OCI-LY1 (cell line): Measurements from ENCODE around the gene GNG7.
"Not testable (repeated sequence)": the region's sequence is repeated elsewhere in the genome, so short reads cannot be mapped to it uniquely, and the experiment has no call there.

Source experiments
- H2AFZ ChIP-seq: fragments of 200-600 bp; sonication (generic), shearing (Covaris generic); 2 replicates; pipeline ENCODE4 v1.6.0; 2014; ENCODE audit warnings: antibody characterized with exemption, mild to moderate bottlenecking, low read length
- H3F3A ChIP-seq: fragments of 200-600 bp; sonication (generic), shearing (Covaris generic); 2 replicates; pipeline ENCODE4 v1.6.0; 2014; ENCODE audit warnings: mild to moderate bottlenecking, antibody characterized with exemption, low read length, moderate library complexity; ENCODE audit not compliant: insufficient read depth
- H3K27ac ChIP-seq: fragments of 200-600 bp; sonication (generic); 2 replicates; pipeline ENCODE4 v1.5.1; 2014; ENCODE audit warnings: low read length, mixed run types, mild to moderate bottlenecking, low read depth; ENCODE audit not compliant: poor library complexity, severe bottlenecking
- H3K27me3 ChIP-seq: fragments of 200-600 bp; sonication (generic); 2 replicates; pipeline ENCODE4 v1.6.0; 2014; ENCODE audit warnings: antibody characterized with exemption, mild to moderate bottlenecking, low read length, moderate library complexity; ENCODE audit not compliant: insufficient read depth
- H3K36me3 ChIP-seq: fragments of 200-600 bp; sonication (generic); 2 replicates; pipeline ENCODE4 v1.6.1; 2014; ENCODE audit warnings: mild to moderate bottlenecking, antibody characterized with exemption, low read length, moderate library complexity, mixed read lengths; ENCODE audit not compliant: insufficient read depth
- H3K4me1 ChIP-seq: fragments of 200-600 bp; sonication (generic); 2 replicates; pipeline ENCODE4 v1.5.1; 2014; ENCODE audit warnings: mild to moderate bottlenecking, low read length, moderate library complexity; ENCODE audit not compliant: insufficient read depth, severe bottlenecking
- H3K4me2 ChIP-seq: fragments of 200-600 bp; sonication (generic), shearing (Covaris generic); 2 replicates; pipeline ENCODE4 v1.6.1; 2014; ENCODE audit warnings: low read length
- H3K4me3 ChIP-seq: fragments of 200-600 bp; sonication (generic); 2 replicates; pipeline ENCODE4 v1.5.1; 2014; ENCODE audit warnings: low read length, low read depth, mild to moderate bottlenecking, mixed read lengths; ENCODE audit not compliant: poor library complexity, severe bottlenecking
- H3K79me2 ChIP-seq: fragments of 200-600 bp; shearing (Covaris generic); 2 replicates; pipeline ENCODE4 v1.6.1; 2016; ENCODE audit warnings: mixed run types, low read length, mixed read lengths; ENCODE audit not compliant: insufficient read depth
- H3K9ac ChIP-seq: fragments of 200-600 bp; sonication (generic), shearing (Covaris generic); 2 replicates; pipeline ENCODE4 v1.6.1; 2014; ENCODE audit warnings: mild to moderate bottlenecking, low read length, mixed read lengths
- H3K9me2 ChIP-seq: fragments of 200-600 bp; sonication (generic), shearing (Covaris generic); 2 replicates; pipeline ENCODE4 v1.6.1; 2014; ENCODE audit warnings: low read depth, mild to moderate bottlenecking, low read length, mixed read lengths
- H3K9me3 ChIP-seq: fragments of 200-600 bp; shearing (Covaris generic); 2 replicates; pipeline ENCODE4 v1.6.1; 2014; ENCODE audit warnings: low read length, mixed read lengths
- H4K20me1 ChIP-seq: fragments of 200-600 bp; sonication (generic), shearing (Covaris generic); 2 replicates; pipeline ENCODE4 v1.6.0; 2016; ENCODE audit warnings: mild to moderate bottlenecking, low read length; ENCODE audit not compliant: insufficient read depth
- EZH2 ChIP-seq: fragments of 200-600 bp; sonication (generic), shearing (Covaris generic); IDR thresholded peaks from 2 replicates; pipeline ENCODE4 v1.8.0; 2017; ENCODE audit warnings: borderline replicate concordance, mixed run types, mild to moderate bottlenecking, antibody characterized with exemption, low read length, moderate library complexity, mixed read lengths
- TF ChIP-seq, protein P1 (sequence below): fragments of 200-600 bp; sonication (generic), shearing (Covaris generic); IDR thresholded peaks from 2 replicates; pipeline ENCODE4 v1.5.1; 2017; ENCODE audit warnings: mild to moderate bottlenecking, antibody characterized with exemption, low read length, moderate library complexity, mixed read lengths

The GNG7 gene

DNA sequence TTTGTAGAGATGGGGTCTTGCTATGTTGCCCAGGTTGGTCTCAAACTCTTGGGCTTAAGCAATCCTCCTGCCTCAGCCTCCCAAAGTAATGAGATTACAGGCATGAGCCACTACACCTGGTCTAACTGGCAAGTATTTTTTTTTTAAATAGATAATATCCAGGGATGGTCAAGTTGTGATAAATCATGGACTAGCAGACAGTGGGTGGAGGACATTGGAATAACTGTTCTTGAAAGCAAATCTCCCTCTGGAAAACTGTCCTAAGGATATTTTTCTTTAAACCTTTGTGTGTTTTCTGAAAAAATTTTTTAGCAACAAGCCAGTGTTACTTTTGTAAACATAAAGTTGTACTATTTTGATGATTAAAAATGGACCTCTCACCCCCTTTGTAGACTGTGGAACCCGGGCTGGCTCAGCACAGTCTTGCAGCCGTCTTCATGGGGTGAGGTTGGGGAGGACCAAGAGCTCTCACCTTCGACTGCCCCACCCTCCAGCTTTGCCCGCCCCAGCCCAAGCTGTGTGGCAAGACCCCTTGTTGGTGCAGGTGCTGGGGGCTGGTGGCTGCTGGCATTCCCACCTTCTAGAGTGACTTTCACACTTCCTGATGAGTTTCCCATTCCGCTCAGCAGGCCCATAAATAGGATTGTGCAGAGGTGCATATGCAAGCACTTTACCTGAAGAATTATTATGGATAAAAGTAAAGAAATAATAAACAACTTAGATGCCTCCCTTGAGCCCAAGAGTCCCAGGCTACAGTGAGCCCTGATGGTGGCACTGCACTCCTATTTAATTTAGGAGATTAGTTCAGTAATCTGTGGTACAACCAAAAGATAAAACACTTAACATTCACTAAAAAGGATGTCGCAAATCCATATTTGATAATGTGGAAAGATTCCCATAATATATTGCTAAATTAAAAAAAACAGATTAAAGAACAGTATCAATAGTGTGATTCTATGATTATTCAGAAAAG is 119.2 kb downstream of the GNG7 start:
- H3K9me2 ChIP-seq = no peaks in the 10 kb centered on the region
- TF ChIP-seq, protein P1, sequence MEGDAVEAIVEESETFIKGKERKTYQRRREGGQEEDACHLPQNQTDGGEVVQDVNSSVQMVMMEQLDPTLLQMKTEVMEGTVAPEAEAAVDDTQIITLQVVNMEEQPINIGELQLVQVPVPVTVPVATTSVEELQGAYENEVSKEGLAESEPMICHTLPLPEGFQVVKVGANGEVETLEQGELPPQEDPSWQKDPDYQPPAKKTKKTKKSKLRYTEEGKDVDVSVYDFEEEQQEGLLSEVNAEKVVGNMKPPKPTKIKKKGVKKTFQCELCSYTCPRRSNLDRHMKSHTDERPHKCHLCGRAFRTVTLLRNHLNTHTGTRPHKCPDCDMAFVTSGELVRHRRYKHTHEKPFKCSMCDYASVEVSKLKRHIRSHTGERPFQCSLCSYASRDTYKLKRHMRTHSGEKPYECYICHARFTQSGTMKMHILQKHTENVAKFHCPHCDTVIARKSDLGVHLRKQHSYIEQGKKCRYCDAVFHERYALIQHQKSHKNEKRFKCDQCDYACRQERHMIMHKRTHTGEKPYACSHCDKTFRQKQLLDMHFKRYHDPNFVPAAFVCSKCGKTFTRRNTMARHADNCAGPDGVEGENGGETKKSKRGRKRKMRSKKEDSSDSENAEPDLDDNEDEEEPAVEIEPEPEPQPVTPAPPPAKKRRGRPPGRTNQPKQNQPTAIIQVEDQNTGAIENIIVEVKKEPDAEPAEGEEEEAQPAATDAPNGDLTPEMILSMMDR = no peak
- TF ChIP-seq EZH2 = no peak
- H4K20me1 ChIP-seq = no peaks in the 10 kb centered on the region

DNA sequence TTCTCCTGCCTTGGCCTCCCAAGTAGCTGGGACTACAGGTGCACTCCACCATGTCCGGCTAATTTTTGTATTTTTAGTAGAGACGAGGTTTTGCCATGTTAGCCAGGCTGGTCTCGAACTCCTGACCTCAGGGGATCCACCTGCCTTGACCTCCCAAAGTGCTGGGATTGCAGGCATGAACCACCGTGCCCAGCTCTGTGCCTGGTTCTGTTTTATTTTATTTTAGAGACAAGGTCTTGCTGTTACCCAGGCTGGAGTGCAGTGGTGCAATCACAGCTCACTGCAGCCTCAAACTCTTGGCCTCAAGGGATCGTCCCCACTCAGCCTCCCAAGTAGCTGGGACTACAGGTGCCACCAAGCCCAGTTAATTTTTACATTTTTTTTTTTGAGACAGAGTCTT is 122.1 kb downstream of the GNG7 start:
- not testable (repeated sequence) for H3K4me2 ChIP-seq, H3K27me3 ChIP-seq, H3K27ac ChIP-seq, H3K79me2 ChIP-seq, H3F3A ChIP-seq, H3K36me3 ChIP-seq, H3K9me3 ChIP-seq, H3K9me2 ChIP-seq, H3K9ac ChIP-seq, H3K4me3 ChIP-seq, H3K4me1 ChIP-seq, H4K20me1 ChIP-seq, H2AFZ ChIP-seq

More for the DNA sequence above, 119.2 kb downstream of the GNG7 start:
- no peak overlapping the region for H3K27ac ChIP-seq
- no peaks in the 10 kb centered on the region for H3K4me1 ChIP-seq
- no peak overlapping the region for H3K4me2 ChIP-seq
- no peaks in the 10 kb centered on the region for H3K79me2 ChIP-seq
- H3K36me3 ChIP-seq = no peaks in the 10 kb centered on the region; the same call in 1 of the 2 replicates
- H3K9ac ChIP-seq = no peak overlapping the region
- no peak overlapping the region for H2AFZ ChIP-seq
- peaks cover 7% of the 10 kb centered on the region; the same call in 1 of the 2 replicates for H3K27me3 ChIP-seq
- H3F3A ChIP-seq = no peaks in the 10 kb centered on the region
- 0 out of 2 replicates have a peak, but pooled peaks cover 3% of the 10 kb centered on the region for H3K9me3 ChIP-seq
- no peak overlapping the region for H3K4me3 ChIP-seq

DNA sequence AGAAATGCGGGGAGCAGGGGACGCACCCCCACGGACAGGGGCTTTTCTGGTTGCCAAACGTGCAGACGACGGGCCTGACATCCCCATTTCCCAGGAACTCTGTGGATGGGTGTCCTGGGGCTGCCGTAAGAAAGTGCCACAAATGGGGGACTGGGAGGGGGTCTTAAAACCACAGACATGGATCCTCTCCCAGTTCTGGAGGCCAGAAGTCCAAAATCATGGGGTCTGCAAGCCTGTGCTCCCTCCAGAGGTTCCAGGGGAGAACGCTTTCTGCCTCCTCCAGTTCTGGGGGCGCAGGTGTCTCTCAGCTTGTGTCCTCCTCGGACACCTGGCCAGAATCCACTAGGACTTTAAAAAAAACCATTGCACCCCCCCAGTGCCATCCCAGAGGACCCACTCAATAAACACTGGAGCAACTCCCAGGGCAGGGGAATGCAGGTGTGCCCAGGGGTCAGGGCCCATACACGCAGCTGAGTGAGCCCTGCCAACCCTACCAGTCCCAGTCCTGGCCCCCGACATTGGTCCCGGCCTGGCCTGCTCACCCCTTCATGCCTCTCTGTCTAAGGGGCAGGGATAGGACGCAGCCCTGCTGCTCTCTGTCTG is 122.7 kb downstream of the GNG7 start:
- H3K9me2 ChIP-seq = no peaks in the 10 kb centered on the region
- no peak overlapping the region for H3K4me3 ChIP-seq
- H3K79me2 ChIP-seq = no peaks in the 10 kb centered on the region
- TF ChIP-seq, protein P1 = no peak
- TF ChIP-seq EZH2 = no peak
- H3K9me3 ChIP-seq = 0 out of 2 replicates have a peak, but pooled peaks cover 3% of the 10 kb centered on the region
- no peaks in the 10 kb centered on the region for H3K4me1 ChIP-seq
- no peak overlapping the region for H3K4me2 ChIP-seq
- H2AFZ ChIP-seq = no peak overlapping the region
- H3K27me3 ChIP-seq = peaks cover 9% of the 10 kb centered on the region; the same call in 1 of the 2 replicates
- H3K27ac ChIP-seq = no peak overlapping the region
- no peaks in the 10 kb centered on the region for H4K20me1 ChIP-seq
- no peaks in the 10 kb centered on the region for H3F3A ChIP-seq
- no peaks in the 10 kb centered on the region; the same call in 1 of the 2 replicates for H3K36me3 ChIP-seq
- no peak overlapping the region for H3K9ac ChIP-seq
